GM12878 (cell line): Measurements from ENCODE around the gene C11orf97. TPM values are rescaled to one million over a fixed set of nuclear protein-coding genes. Genes with fewer than 3 reads are reported as not detected.
A peak's percentile ranks its signal among the peaks of the same experiment; 100 is the strongest.

Experiments used
- ATAC-seq: fragments of 200-7000 bp; cut with Tn5 transposase; 3 replicates; pipeline ENCODE4 v1.9.1; 2020; ENCODE audit warnings: mild to moderate bottlenecking, moderate library complexity
- BruUV-seq: library from RNA; stranded (reverse); fragments of 400-500 nt; replicated peaks from 2 replicates; lab custom pipeline; 2021; lab: Mats Ljungman, UMichigan
- CTCF ChIA-PET: fragments of 300-600 bp; sonication (Branson Sonifier 250); formaldehyde crosslinking; extraction: SDS; loops from one replicate; lab custom pipeline; 2021; ENCODE audit warnings: inconsistent platforms; lab: Yijun Ruan, JAX
- POLR2A ChIA-PET: fragments of 350-600 bp; formaldehyde crosslinking; extraction: SDS; loops from one replicate; lab custom pipeline; 2021; ENCODE audit warnings: inconsistent platforms; lab: Charles Lee
- RAD21 ChIA-PET: fragments of 300-600 bp; sonication (Branson Sonifier 250); formaldehyde crosslinking; loops from one replicate; lab custom pipeline; 2023; ENCODE audit warnings: antibody characterized with exemption; ENCODE audit not compliant: unreplicated experiment; lab: Charles Lee
- SMC1A ChIA-PET: fragments of 300-600 bp; sonication (Branson Sonifier 250); formaldehyde crosslinking; loops from one replicate; lab custom pipeline; 2023; ENCODE audit not compliant: unreplicated experiment, uncharacterized antibody; lab: Charles Lee
- DNase-seq: peaks from one replicate; pipeline ENCODE4 v3.0.0-alpha.2; 2011; ENCODE audit warnings: low read depth, low spot score
- FAIRE-seq: peaks from 3 replicates; lab custom pipeline; 2011; peaks lifted over from hg19 to GRCh38; lab: Jason Lieb, UNC
- H2AFZ ChIP-seq: 2 replicates; pipeline ENCODE4 v1.6.0; 2011; ENCODE audit warnings: low read depth, low read length, control low read depth; ENCODE audit not compliant: control insufficient read depth
- H3K27ac ChIP-seq: 2 replicates; pipeline ENCODE4 v1.5.1; 2011; ENCODE audit warnings: control low read depth; ENCODE audit not compliant: control insufficient read depth, insufficient read depth
- H3K27me3 ChIP-seq, 2 experiments: replicated peaks in 1 of 2; 2 replicates each; pipeline versions ENCODE4 v1.6.0 to v1.6.1; 2011; ENCODE audit warnings: low read length in 1 of 2; ENCODE audit not compliant: control insufficient read depth in 2 of 2, insufficient read depth in 2 of 2
- H3K36me3 ChIP-seq, 2 experiments: 2 replicates each; pipeline ENCODE4 v1.5.1; 2011; ENCODE audit warnings: low read length in 1 of 2; ENCODE audit not compliant: control insufficient read depth in 2 of 2, insufficient read depth in 2 of 2
- H3K4me1 ChIP-seq: 2 replicates; pipeline ENCODE4 v1.6.1; 2011; ENCODE audit warnings: mild to moderate bottlenecking, low read length, moderate library complexity, mixed read lengths; ENCODE audit not compliant: control insufficient read depth, insufficient read depth
- H3K4me2 ChIP-seq: 2 replicates; pipeline ENCODE4 v1.6.0; 2011; ENCODE audit warnings: control low read depth; ENCODE audit not compliant: control insufficient read depth, insufficient read depth
- H3K4me3 ChIP-seq: fragments of 200-600 bp; sonication (generic); 2 replicates; pipeline ENCODE4 v1.5.1; 2016
- H3K79me2 ChIP-seq: 2 replicates; pipeline ENCODE4 v1.6.0; 2011; ENCODE audit warnings: low read length; ENCODE audit not compliant: control insufficient read depth, insufficient read depth
- H3K9ac ChIP-seq: 2 replicates; pipeline ENCODE4 v1.8.0; 2011; ENCODE audit warnings: low read length, control low read depth, mixed read lengths; ENCODE audit not compliant: control insufficient read depth, insufficient read depth
- H3K9me3 ChIP-seq: replicated peaks from 3 replicates; pipeline ENCODE4 v1.5.1; 2011; ENCODE audit warnings: mild to moderate bottlenecking, low read length; ENCODE audit not compliant: control insufficient read depth, insufficient read depth
- H4K20me1 ChIP-seq: 2 replicates; pipeline ENCODE4 v1.6.0; 2011; ENCODE audit not compliant: control insufficient read depth, insufficient read depth
- GABPA ChIP-seq: IDR thresholded peaks from 2 replicates; pipeline ENCODE4 v1.6.1; 2014; ENCODE audit warnings: antibody characterized with exemption, low read depth, mild to moderate bottlenecking, inconsistent platforms
- IKZF2 ChIP-seq, 2 experiments: fragments of 450-650 bp; IDR thresholded peaks; 2 replicates each; pipeline ENCODE4 v1.6.1; 2017; ENCODE audit warnings: mild to moderate bottlenecking in 2 of 2, moderate library complexity in 2 of 2
- IRF4 ChIP-seq: IDR thresholded peaks from 2 replicates; pipeline ENCODE4 v1.6.1; 2011; ENCODE audit warnings: low read depth, low read length
- MEF2B ChIP-seq: fragments of 450-650 bp; IDR thresholded peaks from 2 replicates; pipeline ENCODE4 v1.6.1; 2018; ENCODE audit warnings: mild to moderate bottlenecking, moderate library complexity; ENCODE audit not compliant: partially characterized antibody, poor library complexity, severe bottlenecking
- MXI1 ChIP-seq: fragments of 150-350 bp; IDR thresholded peaks from 2 replicates; pipeline ENCODE4 v1.6.1; 2011; ENCODE audit warnings: low read depth, mild to moderate bottlenecking, inconsistent platforms, low read length, improper control_type of control experiment
- POLR2A ChIP-seq: IDR thresholded peaks from 2 replicates; pipeline ENCODE4 v1.6.1; 2011; ENCODE audit warnings: low read depth, mild to moderate bottlenecking, low read length
- RBBP5 ChIP-seq: fragments of 200-600 bp; sonication (generic); conservative IDR thresholded peaks from 2 replicates; pipeline ENCODE4 v1.6.1; 2016
- SMAD5 ChIP-seq: IDR thresholded peaks from 2 replicates; pipeline ENCODE4 v1.6.1; 2016; ENCODE audit warnings: antibody characterized with exemption, low read depth
- ZNF687 ChIP-seq: fragments of 450-650 bp; IDR thresholded peaks from 2 replicates; pipeline ENCODE4 v1.6.1; 2017; ENCODE audit warnings: mild to moderate bottlenecking, moderate library complexity
- WGBS: methylation state at CpG from one replicate; pipeline ENCODE4 v1.1.6; 2016; ENCODE audit warnings: low lambda C conversion rate; ENCODE audit not compliant: insufficient replicate concordance, insufficient coverage; ENCODE audit errors: missing lambda C conversion rate; 5-methylcytosine and 5-hydroxymethylcytosine counted together
- in situ Hi-C: fragments of 300-500 bp; cut with MboI; formaldehyde crosslinking; loops from 9 replicates; pipeline ENCODE4 v1.14.3; 2018; ENCODE audit warnings: mixed read lengths
- intact Hi-C: fragments of 100-400 bp; cut with micrococcal nuclease; formaldehyde crosslinking; loops from one replicate; pipeline ENCODE4 v1.14.2; 2022; ENCODE audit not compliant: unreplicated experiment
- polyA plus RNA-seq, 11 experiments: library from polyadenylated mRNA; depleted of rRNA in 4 of 11; unstranded in 6 of 11; stranded (reverse) in 5 of 11; fragments of >200 nt; fragmentation: Nextera tagmentation in 4 of 11; fragmentation: Illumina TruSeq in 1 of 11; extraction: Ambion mirVana in 4 of 11; extraction: Trizol in 1 of 11; gene quantifications; 1 replicate in 1 of 11; 2 replicates in 10 of 11; pipeline versions ENCODE4 v1.2.1 to v1.2.3, GENCODE V29; 2011 to 2016; ENCODE audit warnings: inconsistent platforms in 2 of 11, missing spikeins in 2 of 11, low read depth in 1 of 11
- total RNA-seq, 4 experiments: library from RNA; depleted of rRNA in 3 of 4; stranded (reverse); fragments of >200 nt in 3 of 4; fragmentation: Illumina TruSeq in 1 of 4; extraction: Trizol in 1 of 4; gene quantifications; 2 replicates each; pipeline versions ENCODE4 v1.2.1 to v1.2.3, GENCODE V29; 2013 to 2021
- TF ChIP-seq, protein P1 (sequence below): IDR thresholded peaks from 2 replicates; pipeline ENCODE4 v1.6.1; 2012; ENCODE audit warnings: mild to moderate bottlenecking, low read depth, low read length
- TF ChIP-seq, protein P2 (sequence below): fragments of 450-650 bp; IDR thresholded peaks from 2 replicates; pipeline ENCODE4 v1.6.1; 2017; ENCODE audit warnings: low read depth, mild to moderate bottlenecking, moderate library complexity

Gene C11orf97
- total and polyA plus RNA-seq, 10 of the 15 experiments (the other 5 are each of a cell fraction or from before 2014, with no cell fraction given), result not detected

DNA sequence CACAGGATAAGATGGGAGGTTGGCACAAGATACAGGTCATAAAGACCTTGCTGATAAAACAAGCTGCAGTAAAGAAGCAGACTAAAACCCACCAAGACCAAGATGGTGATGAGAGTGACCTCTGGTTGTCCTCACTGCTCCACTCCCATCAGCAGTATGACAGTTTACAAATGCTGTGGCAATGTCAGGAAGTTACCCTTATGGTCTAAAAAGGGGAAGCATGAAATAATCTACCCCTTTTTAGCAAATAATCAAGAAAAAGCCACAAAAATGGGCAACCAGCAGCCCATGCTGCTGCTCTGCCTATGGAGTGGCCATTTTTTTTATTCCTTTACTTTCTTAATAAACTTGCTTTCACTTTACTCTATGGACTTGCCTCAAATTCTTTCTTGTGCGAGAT is 46.2 kb downstream of the C11orf97 start:
- Histone ChIP-seq H3K79me2 (no peaks in the 10 kb centered on the region), H3K9ac (no peak overlapping the region), H3K27me3 (no peaks in the 10 kb centered on the region), H4K20me1 (no peaks in the 10 kb centered on the region), H3K36me3 (no peaks in the 10 kb centered on the region), H2AFZ (0 out of 2 replicates have a peak overlapping the region, but pooled peaks have one; percentile 21), H3K9me3 (no peaks in the 10 kb centered on the region), H3K4me2 (no peak overlapping the region), H3K4me1 (no peaks in the 10 kb centered on the region), H3K4me3 (no peak overlapping the region), H3K27ac (no peak overlapping the region)
- 86% methylated on average over 1 of the region's 1 CpG for WGBS
- FAIRE-seq (no peak), ATAC-seq (peak; percentile 84), DNase-seq (no peak)
- ChIA-PET CTCF (interaction anchor here (0.8 to 1.1 kb wide), 3 partner anchors 10 to 38 kb away, joined by 3 to 6 read pairs (median 3); no protein-coding TSS in a partner anchor), POLR2A (interaction anchor here (0.8 to 0.9 kb wide), 2 partner anchors 25 to 44 kb away, joined by 3 to 4 read pairs; no protein-coding TSS in a partner anchor), RAD21 (interaction anchor here (0.9 to 1.4 kb wide), 6 partner anchors 9 to 45 kb away, joined by 3 to 8 read pairs (median 4); no protein-coding TSS in a partner anchor), SMC1A (interaction anchor here (0.5 to 1.5 kb wide), 7 partner anchors 11 to 179 kb away, joined by 3 to 8 read pairs (median 4); no protein-coding TSS in a partner anchor)
- BruUV-seq, result no TSS peak
- intact Hi-C loops, result no loop called here
- in situ Hi-C loops, result no loop called here
- no peak for TF ChIP-seq MXI1
- no peak for TF ChIP-seq MEF2B
- TF ChIP-seq RBBP5, result no peak
- TF ChIP-seq POLR2A, result no peak
- TF ChIP-seq, protein P1, sequence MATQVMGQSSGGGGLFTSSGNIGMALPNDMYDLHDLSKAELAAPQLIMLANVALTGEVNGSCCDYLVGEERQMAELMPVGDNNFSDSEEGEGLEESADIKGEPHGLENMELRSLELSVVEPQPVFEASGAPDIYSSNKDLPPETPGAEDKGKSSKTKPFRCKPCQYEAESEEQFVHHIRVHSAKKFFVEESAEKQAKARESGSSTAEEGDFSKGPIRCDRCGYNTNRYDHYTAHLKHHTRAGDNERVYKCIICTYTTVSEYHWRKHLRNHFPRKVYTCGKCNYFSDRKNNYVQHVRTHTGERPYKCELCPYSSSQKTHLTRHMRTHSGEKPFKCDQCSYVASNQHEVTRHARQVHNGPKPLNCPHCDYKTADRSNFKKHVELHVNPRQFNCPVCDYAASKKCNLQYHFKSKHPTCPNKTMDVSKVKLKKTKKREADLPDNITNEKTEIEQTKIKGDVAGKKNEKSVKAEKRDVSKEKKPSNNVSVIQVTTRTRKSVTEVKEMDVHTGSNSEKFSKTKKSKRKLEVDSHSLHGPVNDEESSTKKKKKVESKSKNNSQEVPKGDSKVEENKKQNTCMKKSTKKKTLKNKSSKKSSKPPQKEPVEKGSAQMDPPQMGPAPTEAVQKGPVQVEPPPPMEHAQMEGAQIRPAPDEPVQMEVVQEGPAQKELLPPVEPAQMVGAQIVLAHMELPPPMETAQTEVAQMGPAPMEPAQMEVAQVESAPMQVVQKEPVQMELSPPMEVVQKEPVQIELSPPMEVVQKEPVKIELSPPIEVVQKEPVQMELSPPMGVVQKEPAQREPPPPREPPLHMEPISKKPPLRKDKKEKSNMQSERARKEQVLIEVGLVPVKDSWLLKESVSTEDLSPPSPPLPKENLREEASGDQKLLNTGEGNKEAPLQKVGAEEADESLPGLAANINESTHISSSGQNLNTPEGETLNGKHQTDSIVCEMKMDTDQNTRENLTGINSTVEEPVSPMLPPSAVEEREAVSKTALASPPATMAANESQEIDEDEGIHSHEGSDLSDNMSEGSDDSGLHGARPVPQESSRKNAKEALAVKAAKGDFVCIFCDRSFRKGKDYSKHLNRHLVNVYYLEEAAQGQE, result no peak
- TF ChIP-seq SMAD5, result no peak
- TF ChIP-seq GABPA, result no peak
- peak; percentile 33 to 42; a peak in 2 of 4 replicates for TF ChIP-seq IKZF2 (IDR thresholded peaks at IDR 0.05)
- TF ChIP-seq ZNF687, result peak; percentile 80
- TF ChIP-seq, protein P2, sequence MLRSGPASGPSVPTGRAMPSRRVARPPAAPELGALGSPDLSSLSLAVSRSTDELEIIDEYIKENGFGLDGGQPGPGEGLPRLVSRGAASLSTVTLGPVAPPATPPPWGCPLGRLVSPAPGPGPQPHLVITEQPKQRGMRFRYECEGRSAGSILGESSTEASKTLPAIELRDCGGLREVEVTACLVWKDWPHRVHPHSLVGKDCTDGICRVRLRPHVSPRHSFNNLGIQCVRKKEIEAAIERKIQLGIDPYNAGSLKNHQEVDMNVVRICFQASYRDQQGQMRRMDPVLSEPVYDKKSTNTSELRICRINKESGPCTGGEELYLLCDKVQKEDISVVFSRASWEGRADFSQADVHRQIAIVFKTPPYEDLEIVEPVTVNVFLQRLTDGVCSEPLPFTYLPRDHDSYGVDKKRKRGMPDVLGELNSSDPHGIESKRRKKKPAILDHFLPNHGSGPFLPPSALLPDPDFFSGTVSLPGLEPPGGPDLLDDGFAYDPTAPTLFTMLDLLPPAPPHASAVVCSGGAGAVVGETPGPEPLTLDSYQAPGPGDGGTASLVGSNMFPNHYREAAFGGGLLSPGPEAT, result no peak
- no peak for TF ChIP-seq IRF4
